Bronchial epithelial cell (primary cell): Measurements from ENCODE around the gene HSD3B2. TPM values are rescaled to one million over a fixed set of nuclear protein-coding genes. Genes with fewer than 3 reads are reported as not detected.

ENCODE experiments used
- DNase-seq: peaks from one replicate; pipeline ENCODE4 v3.0.0-alpha.2; 2010; ENCODE audit warnings: low read depth
- FAIRE-seq: peaks from 2 replicates; lab custom pipeline; 2011; peaks lifted over from hg19 to GRCh38; lab: Jason Lieb, UNC
- H3K27me3 ChIP-seq: 2 replicates; pipeline ENCODE4 v1.5.1; 2011; ENCODE audit warnings: low read length; ENCODE audit not compliant: control insufficient read depth, insufficient read depth
- H3K36me3 ChIP-seq: 2 replicates; pipeline ENCODE4 v1.5.1; 2011; ENCODE audit warnings: low read length; ENCODE audit not compliant: control insufficient read depth, insufficient read depth
- H3K4me3 ChIP-seq: 2 replicates; pipeline ENCODE4 v1.5.1; 2011; ENCODE audit warnings: mild to moderate bottlenecking, low read depth, low read length, control low read depth
- CTCF ChIP-seq: IDR thresholded peaks from 2 replicates; pipeline ENCODE4 v1.5.1; 2011; ENCODE audit warnings: mild to moderate bottlenecking, moderate library complexity, low read length, control low read depth, inconsistent platforms; ENCODE audit not compliant: insufficient read depth, severe bottlenecking
- total RNA-seq: library from RNA; depleted of rRNA; stranded (reverse); fragments of >200 nt; gene quantifications from 2 replicates; pipeline ENCODE4 v1.2.1, GENCODE V29; 2014

The HSD3B2 gene
- total RNA-seq, 1 donor from 2014 or later, result not detected

- FAIRE-seq (no peak), DNase-seq (no peak)
- Histone ChIP-seq H3K27me3 (no peaks in the 10 kb centered on the region), H3K36me3 (no peaks in the 10 kb centered on the region), H3K4me3 (no peak overlapping the region)
- no peak for TF ChIP-seq CTCF
Measured at GRCh38 chr1:119472080-119472818, 57.3 kb downstream of the HSD3B2 start.

Other genes with a start within 250 kb of the HSD3B2 start
- gene HAO2, start 46.4 kb upstream of the HSD3B2 start, total RNA-seq, result 0.13 TPM in 1 of 2 replicates, not detected in the other
- not detected in 2 replicates for gene HSD3B1, start 92.1 kb downstream of the HSD3B2 start, total RNA-seq
- gene ZNF697, start 233.1 kb downstream of the HSD3B2 start, total RNA-seq, result 3.7 and 5.5 TPM in 2 replicates